AG08395 (cell line): ENCODE results near the gene ADAMTSL4.

Source experiments
- DNase-seq: peaks from one replicate; pipeline ENCODE4 v3.0.0; 2012; ENCODE audit warnings: mixed read lengths, low spot score

The ADAMTSL4 gene

GRCh38 chr1:150548632-150549495, at the start of gene ADAMTSL4:
TSS of gene ADAMTSL4 (plus strand) at chr1:150549408. CDS start at chr1:150552289, 2,881 bp downstream.
- DNase-seq: peak; percentile 76

GRCh38 chr1:150505431-150505830, 43.8 kb upstream of the ADAMTSL4 start:
- DNase-seq: no peak

- peak; percentile 92 for DNase-seq
Observed at GRCh38 chr1:150507912-150508864, 41.0 kb upstream of the ADAMTSL4 start, which contains the start of gene ECM1. TSS of gene ECM1 (plus strand) at chr1:150508109. CDS start at chr1:150508210, 101 bp downstream.

GRCh38 chr1:150508982-150509381, 40.2 kb upstream of the ADAMTSL4 start:
- peak; percentile 70 for DNase-seq

GRCh38 chr1:150511551-150511950, 37.7 kb upstream of the ADAMTSL4 start:
- DNase-seq: no peak

- DNase-seq: no peak
Observed at GRCh38 chr1:150511985-150512660, 37.1 kb upstream of the ADAMTSL4 start.

- no peak for DNase-seq
Observed at GRCh38 chr1:150512846-150513245, 36.4 kb upstream of the ADAMTSL4 start.

GRCh38 chr1:150513351-150513791, 35.8 kb upstream of the ADAMTSL4 start:
- DNase-seq: no peak

- no peak for DNase-seq
Observed at GRCh38 chr1:150514260-150514659, 34.9 kb upstream of the ADAMTSL4 start.

- DNase-seq: no peak
Observed at GRCh38 chr1:150514913-150515327, 34.3 kb upstream of the ADAMTSL4 start.

GRCh38 chr1:150515328-150516049, 33.7 kb upstream of the ADAMTSL4 start, which contains the start of gene FALEC:
TSS of gene FALEC (plus strand) at chr1:150515752.
- DNase-seq: peak; percentile 99

- no peak for DNase-seq
Observed at GRCh38 chr1:150516050-150516591, 33.1 kb upstream of the ADAMTSL4 start.

- no peak for DNase-seq
Observed at GRCh38 chr1:150516616-150517015, 32.6 kb upstream of the ADAMTSL4 start.

- no peak for DNase-seq
Observed at GRCh38 chr1:150521196-150521968, 27.8 kb upstream of the ADAMTSL4 start.

GRCh38 chr1:150525348-150525747, 23.9 kb upstream of the ADAMTSL4 start:
- DNase-seq: no peak

GRCh38 chr1:150528196-150528595, 21.0 kb upstream of the ADAMTSL4 start:
- peak; percentile 70 for DNase-seq

- DNase-seq: peak; percentile 57
Observed at GRCh38 chr1:150529017-150529416, 20.2 kb upstream of the ADAMTSL4 start.

GRCh38 chr1:150530491-150531159, 18.6 kb upstream of the ADAMTSL4 start:
- no peak for DNase-seq

- no peak for DNase-seq
Observed at GRCh38 chr1:150532860-150533259, 16.3 kb upstream of the ADAMTSL4 start.
